Osteoblast (primary cell): ENCODE data around the gene ZNF414. TPM values are rescaled to one million over a fixed set of nuclear protein-coding genes. Genes with fewer than 3 reads are reported as not detected.

Experiments
- DNase-seq: peaks from one replicate; pipeline ENCODE4 v3.0.0; 2011; ENCODE audit warnings: low spot score, mixed read lengths; ENCODE audit not compliant: insufficient read length; ENCODE audit errors: missing footprints
- H2AFZ ChIP-seq: 2 replicates; pipeline ENCODE4 v1.6.0; 2011; ENCODE audit warnings: mild to moderate bottlenecking, low read length
- H3K27ac ChIP-seq: 2 replicates; pipeline ENCODE4 v1.5.1; 2011; ENCODE audit warnings: mild to moderate bottlenecking, low read depth, low read length, moderate library complexity
- H3K27me3 ChIP-seq: 2 replicates; pipeline ENCODE4 v1.6.0; 2012; ENCODE audit warnings: mild to moderate bottlenecking, control low read depth, inconsistent platforms, low read length, moderate library complexity; ENCODE audit not compliant: insufficient read depth
- H3K36me3 ChIP-seq: 2 replicates; pipeline ENCODE4 v1.5.1; 2011; ENCODE audit warnings: mild to moderate bottlenecking, low read length, control low read depth, moderate library complexity; ENCODE audit not compliant: insufficient read depth
- H3K4me1 ChIP-seq: 2 replicates; pipeline ENCODE4 v1.5.1; 2011; ENCODE audit warnings: mild to moderate bottlenecking, low read length, control low read depth, moderate library complexity; ENCODE audit not compliant: insufficient read depth
- H3K4me2 ChIP-seq: 2 replicates; pipeline ENCODE4 v1.6.0; 2011; ENCODE audit warnings: mild to moderate bottlenecking, low read length; ENCODE audit not compliant: insufficient read depth
- H3K4me3 ChIP-seq: fragments of 200-600 bp; sonication (generic); 3 replicates; pipeline ENCODE4 v1.5.1; 2012; ENCODE audit warnings: mild to moderate bottlenecking, low read length, inconsistent platforms; ENCODE audit not compliant: insufficient read depth
- H3K79me2 ChIP-seq: 2 replicates; pipeline ENCODE4 v1.6.0; 2012; ENCODE audit warnings: mild to moderate bottlenecking, low read length, control low read depth, inconsistent platforms; ENCODE audit not compliant: insufficient read depth
- H3K9me3 ChIP-seq: 2 replicates; pipeline ENCODE4 v1.5.1; 2011; ENCODE audit warnings: low read depth, low read length, control low read depth
- H4K20me1 ChIP-seq: 2 replicates; pipeline ENCODE4 v1.6.0; 2012; ENCODE audit warnings: mild to moderate bottlenecking, low read length, control low read depth; ENCODE audit not compliant: insufficient read depth
- CTCF ChIP-seq: IDR thresholded peaks from 2 replicates; pipeline ENCODE4 v1.5.1; 2011; ENCODE audit warnings: mild to moderate bottlenecking, low read depth, low read length, moderate library complexity; ENCODE audit errors: extremely low read depth
- total RNA-seq: library from RNA; depleted of rRNA; stranded (reverse); fragments of >200 nt; gene quantifications from 2 replicates; pipeline ENCODE4 v1.2.3, GENCODE V29; 2012

ZNF414 gene
- total RNA-seq, 1 donor, result 6.9 TPM

GRCh38 chr19:8483165-8483564 lies 30.8 kb downstream of the ZNF414 start:
- DNase-seq, result no peak
- Histone ChIP-seq H3K27me3 (no peaks in the 10 kb centered on the region), H3K4me2 (no peak overlapping the region), H3K79me2 (peaks cover 68% of the 10 kb centered on the region), H4K20me1 (peaks cover 47% of the 10 kb centered on the region), H3K36me3 (peaks cover 71% of the 10 kb centered on the region), H3K27ac (no peak overlapping the region), H3K9me3 (no peaks in the 10 kb centered on the region), H2AFZ (no peak overlapping the region), H3K4me1 (no peaks in the 10 kb centered on the region), H3K4me3 (no peak overlapping the region)
- no peak for TF ChIP-seq CTCF

GRCh38 chr19:8482696-8483095 lies 31.3 kb downstream of the ZNF414 start:
- Histone ChIP-seq H3K4me3 (no peak overlapping the region), H3K27ac (no peak overlapping the region), H4K20me1 (peaks cover 47% of the 10 kb centered on the region), H3K36me3 (peaks cover 70% of the 10 kb centered on the region), H2AFZ (no peak overlapping the region), H3K9me3 (no peaks in the 10 kb centered on the region), H3K79me2 (peaks cover 73% of the 10 kb centered on the region), H3K27me3 (no peaks in the 10 kb centered on the region), H3K4me2 (no peak overlapping the region), H3K4me1 (no peaks in the 10 kb centered on the region)
- DNase-seq, result no peak
- no peak for TF ChIP-seq CTCF

- no peak for DNase-seq
- Histone ChIP-seq H3K4me2 (no peak overlapping the region), H2AFZ (no peak overlapping the region), H3K36me3 (peaks cover 68% of the 10 kb centered on the region), H3K9me3 (no peaks in the 10 kb centered on the region), H3K27me3 (no peaks in the 10 kb centered on the region), H4K20me1 (peaks cover 53% of the 10 kb centered on the region), H3K4me1 (no peaks in the 10 kb centered on the region), H3K79me2 (peaks cover 84% of the 10 kb centered on the region), H3K27ac (no peak overlapping the region), H3K4me3 (no peak overlapping the region)
- TF ChIP-seq CTCF, result no peak
Measured at GRCh38 chr19:8481616-8482015, 32.4 kb downstream of the ZNF414 start.

GRCh38 chr19:8481201-8481600 lies 32.8 kb downstream of the ZNF414 start:
- Histone ChIP-seq H3K4me2 (no peak overlapping the region), H3K27ac (no peak overlapping the region), H3K9me3 (no peaks in the 10 kb centered on the region), H3K27me3 (no peaks in the 10 kb centered on the region), H3K4me3 (no peak overlapping the region), H2AFZ (no peak overlapping the region), H4K20me1 (peaks cover 55% of the 10 kb centered on the region), H3K36me3 (peaks cover 67% of the 10 kb centered on the region), H3K79me2 (peaks cover 85% of the 10 kb centered on the region), H3K4me1 (no peaks in the 10 kb centered on the region)
- no peak for TF ChIP-seq CTCF
- DNase-seq, result no peak
